GM18499 (cell line): ENCODE measurements around the gene TDRD9.

Source experiments
- ATAC-seq: cut with Tn5 transposase; IDR thresholded peaks from one replicate; pipeline ENCODE4 v1.9.1; 2021; ENCODE audit warnings: moderate number of reproducible peaks; ENCODE audit not compliant: insufficient read depth, unreplicated experiment

TDRD9 gene

DNA sequence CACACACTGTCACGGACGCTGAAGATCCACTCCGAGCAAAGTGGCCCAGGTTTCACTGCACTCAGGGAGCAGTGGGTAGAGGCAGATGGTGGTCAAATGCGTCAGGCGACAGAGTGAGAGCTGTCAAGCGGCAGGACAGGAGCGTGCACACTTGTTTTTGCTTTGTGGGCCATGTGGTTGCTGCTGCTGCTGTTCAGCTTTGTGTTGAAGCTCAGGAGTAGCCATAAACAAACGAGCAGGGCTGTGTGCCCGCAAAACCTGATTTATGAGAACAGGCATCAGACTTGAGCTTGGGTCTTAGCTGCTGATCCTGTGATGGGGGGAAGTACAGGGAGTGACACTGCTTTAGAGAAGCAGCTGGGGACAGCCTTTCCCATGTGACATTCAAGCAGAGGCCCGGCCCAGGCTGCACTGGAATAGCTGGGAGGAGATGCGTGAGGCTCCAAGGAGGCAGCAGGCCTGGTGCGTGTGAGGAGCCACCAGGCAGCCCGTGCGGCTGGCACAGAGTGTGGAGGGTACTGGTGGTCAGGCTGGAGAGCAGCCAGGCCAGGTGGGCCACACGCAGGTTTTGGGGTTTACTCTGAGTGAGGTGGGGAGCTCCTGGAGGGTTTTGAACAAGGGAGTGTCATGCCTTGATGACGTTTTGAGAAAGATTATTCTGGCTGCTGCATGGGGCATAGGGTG lies 126.1 kb downstream of the TDRD9 start:
- ATAC-seq = no peak

DNA sequence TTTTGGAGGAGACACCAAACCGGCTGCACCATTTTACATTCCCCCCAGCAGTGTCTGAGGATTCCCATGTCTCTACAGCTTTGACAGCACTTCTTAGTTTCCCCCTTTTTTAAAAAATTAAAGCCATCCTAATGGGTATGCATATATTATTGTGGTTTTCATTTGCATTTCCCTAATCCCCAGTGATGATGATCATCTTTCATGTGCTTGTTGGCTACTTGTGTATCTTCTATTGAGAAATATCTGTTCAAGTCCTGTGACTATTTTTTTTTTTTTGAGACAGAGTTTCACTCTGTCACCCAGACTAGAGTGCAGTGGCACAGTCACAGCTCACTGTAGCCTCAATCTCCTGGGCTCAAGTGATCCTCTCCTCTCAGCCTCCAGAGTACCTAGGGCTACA lies 134.0 kb downstream of the TDRD9 start:
- ATAC-seq = no peak

DNA sequence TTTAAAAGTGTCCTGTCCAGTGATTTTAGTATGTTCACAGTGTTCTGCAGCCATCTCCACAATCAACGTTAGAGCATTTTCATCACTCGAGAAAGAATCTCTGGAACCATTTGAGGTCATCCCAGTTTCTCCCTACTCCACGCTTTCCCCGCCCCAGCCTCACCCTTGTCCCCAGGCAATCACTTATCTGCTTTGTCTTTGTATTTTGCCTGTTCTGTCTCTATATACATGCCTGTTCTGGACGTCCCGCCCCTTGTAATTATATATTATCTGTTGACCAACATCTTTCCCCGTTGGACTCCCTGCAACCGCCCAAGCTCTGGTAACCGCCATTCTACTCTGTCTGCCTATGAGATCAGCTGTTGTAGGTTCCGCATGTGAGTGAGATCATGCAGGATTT lies 135.7 kb downstream of the TDRD9 start:
- no peak for ATAC-seq

DNA sequence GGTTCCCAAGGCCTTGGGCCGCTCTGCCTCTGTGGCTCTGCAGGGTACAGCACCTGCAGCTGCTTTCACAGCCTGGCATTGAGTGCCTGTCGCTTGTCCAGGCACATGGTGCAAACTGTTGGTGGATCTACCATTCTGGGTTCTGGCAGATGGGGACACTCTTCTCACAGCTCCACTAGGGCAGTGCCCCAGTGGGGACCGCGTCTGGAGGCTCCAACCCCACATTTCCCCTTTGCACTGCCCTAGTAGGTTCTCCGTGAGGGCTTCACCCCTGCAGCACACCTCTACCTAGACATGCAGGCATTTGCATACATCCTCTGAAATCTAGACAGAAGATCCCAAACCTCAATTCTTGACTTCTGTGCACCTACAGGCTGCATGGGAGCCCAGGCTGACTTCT lies 138.0 kb downstream of the TDRD9 start:
- ATAC-seq = no peak

DNA sequence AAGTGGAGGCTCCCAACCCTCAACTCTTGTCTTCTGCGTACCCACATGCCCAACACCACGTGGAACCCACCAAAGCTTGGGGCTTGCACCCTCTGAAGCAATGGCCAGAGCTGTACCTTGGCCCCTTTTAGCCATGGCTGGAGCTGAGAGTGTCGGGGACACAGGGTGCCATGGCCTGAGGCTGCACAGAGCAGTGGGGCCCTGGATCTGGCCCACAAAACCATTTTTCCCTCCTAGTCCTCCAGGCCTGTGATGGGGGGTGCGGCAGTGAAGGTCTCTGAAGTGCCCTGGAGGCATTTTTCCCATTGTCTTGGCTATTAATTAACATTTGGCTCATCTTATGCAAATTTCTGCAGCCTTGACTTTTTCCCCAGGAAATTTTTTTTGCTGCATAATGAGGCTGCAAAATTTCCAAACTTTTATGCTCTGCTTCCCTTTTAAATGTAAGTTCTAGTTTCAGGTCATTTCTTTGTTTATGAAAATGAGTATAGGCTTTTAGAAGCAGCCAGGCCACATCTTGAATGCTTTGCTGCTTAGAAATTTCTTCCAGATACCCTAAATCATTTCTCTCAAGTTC lies 138.6 kb downstream of the TDRD9 start:
- ATAC-seq = no peak

DNA sequence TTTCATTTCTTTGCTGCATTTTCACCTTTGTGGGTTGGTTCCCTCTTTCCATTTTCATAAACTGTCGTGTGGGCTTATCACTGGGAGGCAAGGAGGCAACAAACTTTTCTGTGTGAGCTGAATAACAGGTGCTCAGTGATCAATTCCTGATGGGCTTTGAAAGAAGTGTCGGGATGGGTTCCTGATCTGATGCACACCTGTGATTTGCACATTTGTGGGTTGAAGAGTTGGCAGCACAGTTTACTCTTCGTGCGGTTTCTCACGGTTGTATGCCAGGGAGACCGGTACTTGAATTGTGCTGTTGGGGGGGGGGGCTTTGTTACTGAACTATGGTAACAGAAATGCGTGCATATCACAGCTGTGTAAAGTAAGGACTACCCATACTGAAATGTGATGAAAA lies 141.3 kb downstream of the TDRD9 start:
- ATAC-seq = no peak

DNA sequence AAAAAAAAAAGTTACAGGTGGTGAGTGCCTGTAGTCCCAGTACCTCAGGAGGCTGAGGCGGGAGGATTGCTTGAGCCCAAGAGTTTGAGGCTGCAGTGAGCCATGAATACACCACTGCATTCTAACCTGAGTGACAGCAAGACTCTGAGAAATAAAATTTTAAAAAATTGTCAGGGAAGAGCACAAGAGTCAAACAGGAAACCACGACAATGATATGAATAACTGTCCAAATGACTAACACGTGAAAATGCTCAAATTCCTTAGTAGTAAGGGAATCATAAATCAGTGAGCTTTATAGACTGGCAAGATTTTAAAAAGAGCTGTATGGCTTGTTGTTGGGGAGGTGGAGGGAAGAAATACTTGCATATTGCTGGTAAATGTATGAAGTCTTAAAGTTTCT lies 144.3 kb downstream of the TDRD9 start:
- no peak for ATAC-seq

DNA sequence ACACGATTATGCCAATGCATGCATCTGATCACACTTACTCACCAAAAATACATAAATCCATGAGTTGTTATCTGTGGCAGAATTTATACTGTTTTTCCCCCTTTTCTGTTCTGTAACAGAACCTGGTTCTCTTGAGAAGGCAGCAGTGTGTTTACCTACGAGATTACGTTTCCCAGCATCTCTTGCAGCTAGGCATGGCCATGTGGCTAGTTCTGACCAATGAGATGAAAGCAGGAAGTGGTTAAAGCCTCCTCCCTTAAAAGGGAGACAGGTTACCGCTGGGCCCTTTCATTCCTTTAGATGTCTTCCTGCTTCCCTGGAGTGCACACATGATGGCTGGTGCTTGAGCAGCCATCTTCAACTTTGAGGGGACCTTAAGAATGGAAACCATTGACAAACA lies 145.5 kb downstream of the TDRD9 start:
- ATAC-seq = no peak

DNA sequence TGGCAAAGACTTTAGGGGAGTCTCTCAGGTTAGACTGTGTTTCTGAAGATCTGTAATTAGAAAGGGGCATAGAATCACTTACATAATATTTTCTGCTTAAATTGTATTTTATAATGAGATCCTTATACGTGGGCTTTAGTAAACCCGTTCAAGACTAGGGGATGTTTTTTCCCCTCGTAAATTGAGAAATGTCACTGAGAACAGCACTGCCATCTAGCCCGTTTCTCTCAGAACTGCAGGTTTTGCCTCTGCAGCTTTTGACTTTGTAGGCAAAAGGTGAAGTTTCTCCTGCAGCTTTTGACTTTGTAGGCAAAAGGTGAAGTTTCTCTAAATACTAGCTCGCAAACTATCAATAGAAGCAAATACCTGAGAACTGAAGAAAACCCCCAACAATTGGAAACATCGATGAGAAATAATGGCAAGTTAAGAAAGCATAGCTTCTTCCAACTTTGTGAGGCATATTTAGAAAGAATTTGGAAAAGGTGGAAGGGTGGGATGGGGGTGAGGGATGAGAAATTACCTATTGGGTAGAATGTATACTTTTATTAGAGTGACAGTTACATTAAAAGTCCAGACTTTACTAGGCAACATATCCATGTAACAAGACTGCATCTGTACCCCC lies 147.4 kb downstream of the TDRD9 start:
- ATAC-seq = no peak

DNA sequence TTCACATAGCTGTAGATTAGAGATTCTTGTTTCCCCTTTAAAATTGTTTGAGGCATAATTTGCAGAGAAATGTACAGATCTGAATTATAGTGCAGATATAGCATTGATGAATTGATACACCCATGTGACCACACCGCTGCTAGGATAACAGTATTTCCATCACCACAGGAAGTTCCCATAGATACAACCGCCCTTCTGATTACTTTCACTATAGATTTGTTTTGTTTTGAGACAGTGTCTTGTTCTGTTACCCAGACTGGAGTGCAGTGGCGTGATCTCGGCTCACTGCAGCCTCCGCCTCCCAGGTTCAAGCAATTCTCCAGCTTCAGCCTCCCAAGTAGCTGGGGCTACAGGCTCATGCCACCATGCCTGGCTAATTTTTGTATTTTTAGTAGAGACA lies 148.5 kb downstream of the TDRD9 start:
- ATAC-seq = no peak

DNA sequence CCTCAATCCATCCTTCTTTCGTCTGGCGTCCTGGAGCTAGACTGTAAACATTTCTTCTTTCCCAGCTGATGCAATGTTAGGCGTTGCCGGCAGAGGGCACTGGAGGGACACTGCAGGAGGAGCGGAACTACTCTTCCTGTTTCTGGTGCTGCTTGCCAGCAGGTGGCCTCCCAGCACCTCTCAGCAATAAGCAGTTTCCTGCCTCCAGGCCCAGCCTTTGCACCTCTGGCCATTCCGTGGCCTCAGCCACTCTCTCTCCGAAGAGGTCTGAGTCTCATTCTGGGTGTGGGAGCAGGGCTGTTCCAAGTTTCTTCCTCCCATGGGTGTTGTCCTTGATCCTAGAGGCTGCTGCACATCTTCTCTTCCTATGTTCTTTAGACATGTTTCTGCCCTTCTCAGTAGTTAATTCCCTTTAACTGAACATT lies 149.8 kb downstream of the TDRD9 start:
- peak; percentile 67 for ATAC-seq

DNA sequence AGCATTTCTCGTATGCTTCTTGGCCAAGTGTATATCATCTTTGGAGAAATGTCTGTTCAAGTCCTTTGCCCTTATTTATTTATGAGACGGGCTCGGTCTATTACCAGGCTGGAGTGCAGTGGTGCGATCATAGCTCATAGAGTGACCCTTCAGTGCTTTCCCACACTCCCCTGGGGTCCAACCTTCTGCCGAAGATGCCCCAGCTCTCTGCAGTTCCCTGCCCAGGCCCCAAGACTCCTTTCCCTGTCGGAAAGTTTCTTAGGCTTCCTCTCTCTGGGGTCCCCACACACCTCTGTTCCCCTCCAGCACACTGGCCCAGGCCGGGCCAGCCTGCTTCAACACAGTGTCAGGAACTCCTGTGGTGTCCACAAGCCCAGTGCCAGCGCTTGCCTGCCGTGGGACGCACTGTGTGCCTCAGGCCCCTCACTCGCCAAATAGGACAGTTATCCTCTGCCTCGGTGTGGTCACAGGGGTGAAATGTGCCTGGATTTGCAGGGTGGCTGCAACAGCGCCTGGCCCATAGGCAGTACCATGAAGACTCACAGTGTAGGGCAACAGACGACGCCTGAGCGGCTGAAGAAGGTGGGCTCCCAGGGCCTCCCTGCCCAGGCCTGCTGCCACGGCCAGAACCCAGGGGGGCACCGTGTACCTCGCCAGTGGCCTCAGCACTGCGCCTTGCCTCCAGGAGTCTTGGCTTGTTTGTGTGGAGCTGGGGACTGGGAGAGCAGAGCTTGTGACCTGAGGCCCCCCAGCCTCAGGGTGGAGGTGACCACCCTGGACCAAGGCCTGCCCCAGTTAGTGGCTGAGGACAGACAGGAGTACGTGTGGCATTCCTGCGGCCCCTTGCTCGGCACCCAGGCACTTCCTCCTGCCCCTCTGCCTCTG lies 152.4 kb downstream of the TDRD9 start:
- ATAC-seq = no peak

DNA sequence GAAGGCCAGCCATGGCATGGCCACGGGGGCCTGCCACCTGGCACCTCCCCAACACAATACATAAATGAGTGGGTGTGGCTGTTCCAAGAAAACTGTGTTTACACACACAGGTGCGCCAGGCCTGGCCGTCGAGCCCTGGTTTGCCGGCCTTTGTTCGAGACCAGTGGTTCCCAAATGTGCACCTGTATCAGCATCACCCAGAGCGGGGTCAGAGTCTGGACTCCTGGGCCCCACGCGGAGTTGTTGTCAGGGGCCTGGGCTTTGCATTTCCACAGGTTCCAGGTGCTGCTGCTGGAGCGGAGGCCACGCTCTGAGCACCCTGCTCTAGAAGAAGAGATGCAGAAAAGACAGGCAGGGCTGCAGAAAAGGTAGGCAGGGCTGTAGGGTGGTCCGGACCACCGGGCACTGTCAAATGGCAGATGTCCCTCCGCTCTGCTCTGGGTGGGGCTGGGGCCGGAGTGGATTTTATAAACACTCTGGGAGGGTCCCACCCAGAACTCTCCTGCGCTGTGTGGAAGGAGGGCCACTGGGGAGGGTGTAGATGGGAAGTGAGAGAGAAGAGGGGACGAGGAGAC lies 153.1 kb downstream of the TDRD9 start:
- no peak for ATAC-seq

DNA sequence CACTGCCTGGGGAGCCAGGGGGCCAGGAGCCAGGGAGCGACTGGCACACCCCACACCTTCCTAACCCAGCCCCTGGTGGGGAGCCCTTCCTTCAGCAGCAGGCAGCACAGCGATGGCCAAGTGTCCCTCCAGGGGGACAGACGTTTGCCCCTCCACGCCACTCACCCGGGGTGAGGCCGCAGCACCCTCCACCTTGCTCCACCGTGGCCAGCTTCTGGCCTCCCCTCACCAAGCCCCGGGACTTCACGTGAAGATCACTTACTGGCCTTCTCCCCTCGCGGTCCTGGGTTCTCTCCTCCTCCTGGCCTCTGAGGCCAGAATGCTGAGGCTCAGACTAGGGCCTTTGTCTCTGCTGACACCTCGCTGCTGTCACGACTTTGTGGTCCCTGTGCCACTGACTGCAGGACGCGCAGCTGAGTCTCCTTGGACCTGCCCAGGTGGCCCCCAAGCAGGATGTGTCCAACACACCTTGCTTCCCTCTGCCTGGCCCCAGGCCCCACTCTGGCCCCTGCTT lies 153.8 kb downstream of the TDRD9 start:
- ATAC-seq = no peak

DNA sequence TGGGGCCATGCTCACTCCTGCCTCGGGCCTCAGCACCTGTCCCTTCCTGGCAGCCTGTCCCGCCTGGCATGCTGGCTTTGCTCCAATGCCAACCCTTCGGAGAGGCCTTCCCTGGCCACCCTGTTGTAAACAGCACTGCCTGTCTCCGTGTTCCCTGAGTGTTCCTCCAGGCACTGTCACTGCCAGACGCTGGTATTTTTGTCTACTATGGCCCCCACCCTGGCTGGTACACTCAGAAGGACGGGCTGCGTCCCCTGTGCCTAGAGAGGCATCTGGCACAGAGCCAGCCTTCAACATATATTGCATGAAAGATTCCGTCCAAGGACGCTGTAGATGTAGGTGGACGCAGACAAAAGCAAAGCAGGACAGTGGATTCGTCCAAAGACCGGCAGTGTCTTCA lies 154.6 kb downstream of the TDRD9 start:
- no peak for ATAC-seq

DNA sequence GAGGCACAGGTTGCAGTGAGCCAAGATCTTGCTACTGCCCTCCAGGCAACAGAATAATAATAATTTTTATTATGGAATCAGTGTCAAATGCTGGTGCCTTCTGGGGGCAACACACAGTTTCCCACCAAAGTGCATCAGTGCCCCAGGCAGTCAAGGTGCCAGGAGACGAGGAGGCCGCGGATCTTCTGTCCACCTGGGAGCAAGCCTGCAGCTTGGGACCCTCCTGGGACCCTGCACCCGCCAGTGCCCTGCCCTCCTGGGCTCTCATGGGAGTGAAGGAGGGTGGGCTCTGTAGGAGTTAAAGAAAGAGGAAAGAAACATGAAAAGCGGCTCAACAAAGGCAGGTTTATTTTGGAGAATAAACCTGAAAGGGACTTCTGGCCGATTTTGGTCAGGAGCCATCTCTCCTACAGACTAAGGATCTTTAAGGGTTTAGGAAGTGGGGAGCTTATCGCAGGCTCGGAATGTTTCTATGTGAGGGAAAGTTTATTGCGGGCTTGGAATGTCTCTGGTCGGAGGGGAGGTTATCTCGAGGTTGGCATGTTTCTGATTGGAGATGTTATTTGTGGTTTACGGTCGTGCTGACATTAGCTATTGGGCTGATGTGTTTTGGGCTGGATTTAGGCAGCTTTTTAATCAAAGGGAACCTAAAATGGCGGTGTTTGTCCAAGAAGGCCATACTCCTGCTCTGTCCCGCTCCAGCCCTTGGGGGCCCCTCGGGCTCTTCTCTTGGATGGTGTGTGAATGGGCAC lies 156.2 kb downstream of the TDRD9 start:
- ATAC-seq = no peak

DNA sequence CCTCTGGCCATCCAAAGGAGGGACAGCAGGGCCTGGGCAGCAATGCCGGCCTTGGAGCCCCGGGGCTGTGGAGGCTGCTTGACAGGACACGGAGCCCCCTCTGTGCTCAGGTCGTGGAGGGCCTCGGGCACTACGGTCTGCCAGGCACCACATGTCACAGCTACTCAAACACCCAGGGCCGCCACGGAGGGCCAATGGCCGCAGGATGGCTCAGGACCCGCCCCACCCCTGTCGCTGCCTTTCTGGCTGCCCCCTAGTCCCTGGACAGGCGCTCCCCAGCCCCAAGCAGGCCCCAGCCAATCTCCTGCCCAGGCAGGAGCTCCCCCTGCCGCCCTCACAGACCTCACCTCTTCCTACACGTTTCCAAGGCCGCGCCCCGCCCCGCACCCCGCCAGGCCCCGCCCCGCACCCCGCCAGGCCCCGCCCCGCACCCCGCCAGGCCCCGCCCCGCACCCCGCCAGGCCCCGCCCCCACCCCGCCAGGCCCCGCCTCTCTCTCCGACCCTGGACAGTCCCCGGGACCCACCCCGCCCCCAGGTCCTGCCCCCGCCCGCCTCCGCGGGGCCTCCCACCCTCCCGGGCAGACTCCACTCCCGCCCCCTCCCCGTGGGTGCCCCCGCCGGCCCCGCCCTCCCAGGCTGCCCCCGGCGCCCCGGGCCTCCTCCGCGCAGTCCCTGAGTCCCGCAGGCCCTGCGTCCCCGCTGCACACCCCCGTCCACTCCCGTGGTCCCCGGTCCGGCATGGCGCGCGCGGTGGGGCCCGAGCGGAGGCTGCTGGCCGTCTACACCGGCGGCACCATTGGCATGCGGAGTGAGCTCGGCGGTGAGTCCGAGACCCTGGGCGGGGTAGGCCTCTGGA lies 157.0 kb downstream of the TDRD9 start, which contains the start of gene ASPG:
Gene ASPG (plus strand): TSS at position 669 of the 857 bp plus-strand sequence. CDS start 71 bp downstream, at position 740.
- ATAC-seq = no peak

DNA sequence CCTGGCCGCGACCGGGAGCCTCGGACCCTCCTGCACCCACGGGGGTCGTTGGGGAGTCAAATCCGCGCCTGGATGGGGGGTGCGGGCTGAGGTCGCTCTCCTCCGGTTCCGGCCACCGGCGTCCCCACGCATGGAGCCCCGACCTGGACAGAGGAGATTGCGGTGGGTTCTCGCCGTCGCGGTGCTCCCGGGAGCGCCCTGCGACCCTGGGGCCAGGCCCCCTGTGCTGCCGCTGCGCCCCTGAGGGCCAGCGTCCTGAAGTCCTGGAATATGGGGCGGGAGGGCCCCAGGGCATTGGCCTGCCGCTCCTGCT lies 157.6 kb downstream of the TDRD9 start:
- no peak for ATAC-seq

DNA sequence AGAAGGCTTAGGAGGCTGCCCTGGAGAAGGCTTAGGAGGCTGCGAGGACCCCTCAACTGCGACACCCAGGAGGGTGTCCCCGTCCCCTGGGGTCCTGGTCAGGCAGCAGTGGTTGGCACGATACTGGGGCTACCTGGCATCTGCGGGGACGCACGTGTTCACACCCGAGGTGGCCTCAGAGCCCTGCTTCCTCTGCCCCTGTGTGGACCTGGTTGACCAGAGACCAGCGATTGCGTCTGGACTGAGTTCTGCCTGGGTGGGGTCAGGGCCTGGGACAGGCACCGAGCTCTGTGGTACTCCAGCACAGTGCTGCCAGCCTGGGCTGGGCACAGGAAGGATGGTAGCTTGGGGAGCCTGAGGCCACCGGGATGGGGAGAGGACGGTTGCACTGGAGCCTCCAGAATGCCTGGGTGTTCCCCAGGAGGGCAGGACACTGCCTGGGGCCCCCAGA lies 158.0 kb downstream of the TDRD9 start:
- ATAC-seq = no peak
